ENCODE data around the gene REPIN1.

REPIN1 gene

GRCh38 chr7:150408393-150409299 lies 40.0 kb downstream of the REPIN1 start:
- no peak for DNase-seq (ENCODE audit: low read depth, low spot score)
- H3K4me3 ChIP-seq (ENCODE audit: low read depth, low read length), result no peak overlapping the region
- TF ChIP-seq CTCF (IDR thresholded peaks at IDR 0.05; ENCODE audit: low read depth, low read length), result no peak
- in situ Hi-C loops (cut with HindIII; ENCODE audit: low sequenced_read_pairs), result no loop called here

GRCh38 chr7:150409300-150410030 lies 40.8 kb downstream of the REPIN1 start:
- no peak overlapping the region for H3K4me3 ChIP-seq (ENCODE audit: low read depth, low read length)
- no peak for DNase-seq (ENCODE audit: low read depth, low spot score)
- TF ChIP-seq CTCF (IDR thresholded peaks at IDR 0.05; ENCODE audit: low read depth, low read length), result no peak
- in situ Hi-C loops (cut with HindIII; ENCODE audit: low sequenced_read_pairs), result no loop called here

DNA sequence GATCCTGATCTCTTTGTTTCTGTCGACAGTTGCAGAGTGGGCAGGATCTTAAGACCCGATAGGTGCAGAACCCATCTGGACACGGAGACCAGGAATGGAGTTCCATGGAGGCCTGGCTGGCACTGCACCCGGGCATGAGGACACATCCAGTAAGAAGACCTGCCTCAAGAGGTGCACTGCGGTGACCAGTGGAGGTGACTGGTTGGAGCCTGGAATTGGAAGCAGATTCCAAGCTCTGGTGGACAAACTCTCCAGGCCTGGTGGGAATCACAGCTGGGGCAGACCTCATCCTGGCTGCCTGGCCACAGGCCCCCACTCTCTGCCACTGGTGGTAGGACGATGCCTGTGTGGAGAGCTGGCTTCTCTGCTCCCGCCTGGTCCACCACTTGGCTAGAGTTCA lies 41.5 kb downstream of the REPIN1 start:
- H3K4me3 ChIP-seq (ENCODE audit: low read depth, low read length), result no peak overlapping the region
- no peak for DNase-seq (ENCODE audit: low read depth, low spot score)
- in situ Hi-C loops (cut with HindIII; ENCODE audit: low sequenced_read_pairs), result no loop called here
- TF ChIP-seq CTCF (IDR thresholded peaks at IDR 0.05; ENCODE audit: low read depth, low read length), result no peak

GRCh38 chr7:150410680-150411346 lies 42.2 kb downstream of the REPIN1 start:
- no peak overlapping the region for H3K4me3 ChIP-seq (ENCODE audit: low read depth, low read length)
- in situ Hi-C loops (cut with HindIII; ENCODE audit: low sequenced_read_pairs), result no loop called here
- TF ChIP-seq CTCF (IDR thresholded peaks at IDR 0.05; ENCODE audit: low read depth, low read length), result no peak
- DNase-seq (ENCODE audit: low read depth, low spot score), result peak; percentile 28

GRCh38 chr7:150411606-150412005 lies 43.0 kb downstream of the REPIN1 start:
- no peak for TF ChIP-seq CTCF (IDR thresholded peaks at IDR 0.05; ENCODE audit: low read depth, low read length)
- DNase-seq (ENCODE audit: low read depth, low spot score), result no peak
- H3K4me3 ChIP-seq (ENCODE audit: low read depth, low read length), result no peak overlapping the region
- in situ Hi-C loops (cut with HindIII; ENCODE audit: low sequenced_read_pairs), result no loop called here

DNA sequence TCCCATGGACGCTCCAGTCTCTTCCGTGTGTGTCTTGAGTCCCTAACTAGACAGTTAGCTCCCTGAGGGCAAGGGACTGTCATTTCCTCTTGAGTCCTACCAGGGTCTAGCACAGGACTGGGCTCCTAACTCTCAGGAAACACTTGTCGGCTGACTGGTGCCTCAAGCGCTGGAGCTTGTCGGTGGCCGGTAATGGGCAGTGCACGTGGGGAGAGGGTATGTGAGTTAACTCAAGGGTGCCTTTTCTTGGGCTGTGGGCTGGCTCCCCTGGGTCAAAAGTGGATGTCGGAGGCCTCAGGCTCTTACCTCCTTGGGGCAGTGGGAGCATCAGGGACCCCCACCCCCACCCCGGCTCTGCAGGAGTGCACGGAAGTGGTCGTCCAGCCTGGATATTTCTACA lies 43.4 kb downstream of the REPIN1 start:
- no peak for TF ChIP-seq CTCF (IDR thresholded peaks at IDR 0.05; ENCODE audit: low read depth, low read length)
- no peak overlapping the region for H3K4me3 ChIP-seq (ENCODE audit: low read depth, low read length)
- no peak for DNase-seq (ENCODE audit: low read depth, low spot score)
- in situ Hi-C loops (cut with HindIII; ENCODE audit: low sequenced_read_pairs), result no loop called here
